H9 (cell line): Measurements from ENCODE around the gene GIPC1. TPM values are rescaled to one million over a fixed set of nuclear protein-coding genes. Genes with fewer than 3 reads are reported as not detected.
A peak's percentile ranks its signal among the peaks of the same experiment; 100 is the strongest.

Source experiments
- DNase-seq: peaks from one replicate; pipeline ENCODE4 v3.0.0-alpha.2; 2017
- H2AFZ ChIP-seq: one replicate; pipeline ENCODE4 v1.6.1; 2013; ENCODE audit warnings: mild to moderate bottlenecking, low read length, control low read depth, moderate library complexity
- H2AK5ac ChIP-seq: 2 replicates; pipeline ENCODE4 v1.6.1; 2013; ENCODE audit warnings: low read length, control low read depth, mixed read lengths; ENCODE audit not compliant: insufficient read length
- H2BK120ac ChIP-seq: one replicate; pipeline ENCODE4 v1.6.1; 2013; ENCODE audit warnings: low read depth, mild to moderate bottlenecking, low read length, control low read depth, inconsistent platforms; ENCODE audit not compliant: poor library complexity, severe bottlenecking
- H2BK12ac ChIP-seq: 2 replicates; pipeline ENCODE4 v1.6.1; 2013; ENCODE audit warnings: low read length, control low read depth, mixed read lengths, low read depth; ENCODE audit not compliant: insufficient read length
- H2BK15ac ChIP-seq: 2 replicates; pipeline ENCODE4 v1.6.1; 2013; ENCODE audit warnings: low read depth, low read length, control low read depth
- H2BK20ac ChIP-seq: one replicate; pipeline ENCODE4 v1.6.1; 2013; ENCODE audit warnings: low read depth, mild to moderate bottlenecking, low read length, control low read depth, inconsistent platforms; ENCODE audit not compliant: poor library complexity, severe bottlenecking
- H2BK5ac ChIP-seq: 2 replicates; pipeline ENCODE4 v1.6.1; 2013; ENCODE audit warnings: low read length, control low read depth, mixed read lengths; ENCODE audit not compliant: insufficient read length
- H3K14ac ChIP-seq: 2 replicates; pipeline ENCODE4 v1.6.1; 2013; ENCODE audit warnings: low read length, control low read depth; ENCODE audit not compliant: insufficient read depth
- H3K18ac ChIP-seq: 2 replicates; pipeline ENCODE4 v1.6.1; 2013; ENCODE audit warnings: low read depth, mild to moderate bottlenecking, mixed read lengths, low read length, control low read depth; ENCODE audit not compliant: insufficient read length
- H3K23ac ChIP-seq: 2 replicates; pipeline ENCODE4 v1.6.1; 2013; ENCODE audit warnings: low read length, control low read depth, mixed read lengths, low read depth; ENCODE audit not compliant: insufficient read length
- H3K23me2 ChIP-seq: 2 replicates; pipeline ENCODE4 v1.6.1; 2013; ENCODE audit warnings: low read depth, mild to moderate bottlenecking, mixed read lengths, low read length, control low read depth; ENCODE audit not compliant: insufficient read length, poor library complexity, severe bottlenecking
- H3K27ac ChIP-seq: 2 replicates; pipeline ENCODE4 v1.5.1; 2013; ENCODE audit warnings: low read length, control low read depth, mixed read lengths, low read depth; ENCODE audit not compliant: insufficient read length
- H3K27me3 ChIP-seq: 2 replicates; pipeline ENCODE4 v1.6.1; 2013; ENCODE audit warnings: low read length, control low read depth, inconsistent platforms; ENCODE audit not compliant: insufficient read depth
- H3K4ac ChIP-seq: 2 replicates; pipeline ENCODE4 v1.6.1; 2013; ENCODE audit warnings: low read depth, mild to moderate bottlenecking, control low read depth, inconsistent platforms, low read length, moderate library complexity
- H3K4me1 ChIP-seq: 2 replicates; pipeline ENCODE4 v1.6.1; 2013; ENCODE audit warnings: low read length, control low read depth, inconsistent platforms; ENCODE audit not compliant: insufficient read depth
- H3K4me2 ChIP-seq: 2 replicates; pipeline ENCODE4 v1.6.1; 2013; ENCODE audit warnings: low read length, control low read depth, mixed read lengths; ENCODE audit not compliant: insufficient read length, insufficient read depth
- H3K56ac ChIP-seq: 2 replicates; pipeline ENCODE4 v1.6.1; 2013; ENCODE audit warnings: low read depth, mild to moderate bottlenecking, mixed read lengths, low read length, control low read depth; ENCODE audit not compliant: insufficient read length
- H3K79me1 ChIP-seq: 2 replicates; pipeline ENCODE4 v1.6.1; 2013; ENCODE audit warnings: low read depth, mild to moderate bottlenecking, moderate library complexity, low read length, control low read depth, inconsistent platforms; ENCODE audit not compliant: insufficient read depth, poor library complexity, severe bottlenecking
- H3K79me2 ChIP-seq: 2 replicates; pipeline ENCODE4 v1.6.1; 2013; ENCODE audit warnings: low read length, control low read depth, inconsistent platforms; ENCODE audit not compliant: insufficient read depth
- H3K9ac ChIP-seq: 2 replicates; pipeline ENCODE4 v1.6.1; 2013; ENCODE audit warnings: low read length, control low read depth, mixed read lengths; ENCODE audit not compliant: insufficient read length; ENCODE audit errors: extremely low read depth
- H3K9me3 ChIP-seq: one replicate; pipeline ENCODE4 v1.6.1; 2013; ENCODE audit warnings: low read depth, low read length, inconsistent platforms; ENCODE audit not compliant: control insufficient read depth
- H3T11ph ChIP-seq: one replicate; pipeline ENCODE4 v1.6.1; 2013; ENCODE audit warnings: mild to moderate bottlenecking, low read length, control low read depth, inconsistent platforms
- H4K20me1 ChIP-seq: one replicate; pipeline ENCODE4 v1.6.1; 2013; ENCODE audit not compliant: control insufficient read depth, insufficient read length, insufficient read depth
- H4K5ac ChIP-seq: 2 replicates; pipeline ENCODE4 v1.6.1; 2013; ENCODE audit warnings: low read depth, mild to moderate bottlenecking, mixed read lengths, low read length, control low read depth; ENCODE audit not compliant: insufficient read length
- H4K8ac ChIP-seq: replicated peaks from 2 replicates; pipeline ENCODE4 v1.6.1; 2013; ENCODE audit warnings: low read length, control low read depth, mixed read lengths, low read depth; ENCODE audit not compliant: insufficient read length
- H4K91ac ChIP-seq: 2 replicates; pipeline ENCODE4 v1.6.1; 2013; ENCODE audit warnings: low read depth, mild to moderate bottlenecking, moderate library complexity, mixed read lengths, low read length, control low read depth; ENCODE audit not compliant: insufficient read length
- H3K27ac Mint-ChIP-seq, 3 experiments: 2 replicates in 2 of 3; 3 replicates in 1 of 3; pipeline ENCODE4 v1.8.0; 2020 to 2021; ENCODE audit warnings: mixed read lengths in 3 of 3, mild to moderate bottlenecking in 1 of 3, moderate library complexity in 1 of 3
- H3K27me3 Mint-ChIP-seq: 2 replicates; pipeline ENCODE4 v1.8.0; 2021; ENCODE audit warnings: low read depth, mild to moderate bottlenecking, moderate library complexity, mixed read lengths
- H3K36me3 Mint-ChIP-seq, 3 experiments: 2 replicates in 2 of 3; 3 replicates in 1 of 3; pipeline ENCODE4 v1.8.0; 2020 to 2021; ENCODE audit warnings: low read depth in 3 of 3, mixed read lengths in 3 of 3; ENCODE audit not compliant: insufficient read depth in 1 of 3
- H3K4me1 Mint-ChIP-seq, 2 experiments: 2 replicates each; pipeline ENCODE4 v1.8.0; 2020; ENCODE audit warnings: mixed read lengths in 2 of 2
- H3K4me3 Mint-ChIP-seq, 2 experiments: 2 replicates in 1 of 2; 3 replicates in 1 of 2; pipeline ENCODE4 v1.8.0; 2020 to 2021; ENCODE audit warnings: mild to moderate bottlenecking in 2 of 2, mixed read lengths in 2 of 2, moderate library complexity in 1 of 2
- H3K9me3 Mint-ChIP-seq, 2 experiments: 2 replicates in 1 of 2; 3 replicates in 1 of 2; pipeline ENCODE4 v1.8.0; 2020; ENCODE audit warnings: mild to moderate bottlenecking in 2 of 2, mixed read lengths in 2 of 2, moderate library complexity in 1 of 2
- WGBS: extraction: QIAGEN DNeasy Blood & Tissue Kit; methylation state at CpG from one replicate; pipeline ENCODE4 v1.1.7; 2013; ENCODE audit warnings: missing lambda C conversion rate, low lambda C conversion rate, mixed read lengths; ENCODE audit not compliant: insufficient read length; ENCODE audit errors: extremely low coverage; 5-methylcytosine and 5-hydroxymethylcytosine counted together
- total RNA-seq: library from RNA; stranded (reverse); gene quantifications from 2 replicates; pipeline ENCODE4 v1.2.1, GENCODE V29; 2021
- TF ChIP-seq, protein P1 (sequence below): fragments of 200-600 bp; sonication (generic); conservative IDR thresholded peaks from 3 replicates; pipeline ENCODE4 v1.8.0; 2021; ENCODE audit warnings: antibody characterized with exemption, mild to moderate bottlenecking

Gene GIPC1
- total RNA-seq, 1 experiment from 2014 or later = 70.6 TPM

DNA sequence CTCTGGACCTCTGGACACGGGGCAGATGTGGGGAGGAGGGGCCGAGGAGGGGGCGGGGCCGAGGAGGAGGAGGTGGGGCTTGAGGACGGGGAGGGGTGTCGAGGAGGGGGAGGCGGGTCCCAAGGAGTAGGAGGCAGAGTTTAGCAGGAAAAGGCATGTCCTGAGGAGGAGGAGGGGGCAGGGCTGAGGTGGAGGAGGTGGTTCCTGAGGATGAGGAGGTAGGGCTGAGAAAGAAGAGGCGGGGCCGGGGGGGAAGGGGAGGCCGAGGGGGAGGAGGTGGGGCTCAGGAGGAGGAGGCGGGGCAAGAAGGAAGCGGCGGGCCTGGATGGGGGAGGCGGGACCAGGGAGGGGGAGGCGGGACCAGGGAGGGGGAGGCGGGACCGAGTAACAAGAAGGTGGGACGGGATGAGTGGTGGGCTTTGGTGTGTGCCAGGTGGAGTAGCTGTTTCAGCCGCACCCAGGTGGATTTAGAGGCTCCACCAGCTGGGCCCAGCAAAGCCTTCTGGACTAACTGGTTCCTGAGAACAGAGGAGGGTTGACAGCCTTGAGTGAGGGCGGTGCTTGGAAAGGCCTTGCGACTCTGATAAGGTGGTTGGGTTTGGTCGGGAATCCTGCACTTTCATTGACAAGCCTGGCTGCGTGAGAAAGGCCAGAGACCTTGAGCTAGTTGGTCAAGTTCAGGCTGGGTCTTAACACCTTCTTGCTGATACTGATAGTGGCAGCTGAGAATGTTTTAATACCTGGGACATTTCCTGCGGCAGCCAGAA, 41.2 kb upstream of the GIPC1 start:
- no peaks in the 10 kb centered on the region for H3K9me3 ChIP-seq
- H4K91ac ChIP-seq = no peak overlapping the region
- peak; percentile 98 for DNase-seq
- H3T11ph ChIP-seq = no peak overlapping the region
- H3K23ac ChIP-seq = no peak overlapping the region
- no peak overlapping the region for H4K8ac ChIP-seq
- no peaks in the 10 kb centered on the region for H3K27me3 ChIP-seq
- peak overlapping the region in 2 of 3 experiments; percentile 72 to 88; a peak in 2 of 7 replicates for H3K27ac Mint-ChIP-seq
- H3K9me3 Mint-ChIP-seq = no peaks in the 10 kb centered on the region; a peak in 1 of 5 replicates
- H3K4ac ChIP-seq = no peak overlapping the region
- H3K56ac ChIP-seq = no peak overlapping the region
- H3K18ac ChIP-seq = no peak overlapping the region
- TF ChIP-seq, protein P1, sequence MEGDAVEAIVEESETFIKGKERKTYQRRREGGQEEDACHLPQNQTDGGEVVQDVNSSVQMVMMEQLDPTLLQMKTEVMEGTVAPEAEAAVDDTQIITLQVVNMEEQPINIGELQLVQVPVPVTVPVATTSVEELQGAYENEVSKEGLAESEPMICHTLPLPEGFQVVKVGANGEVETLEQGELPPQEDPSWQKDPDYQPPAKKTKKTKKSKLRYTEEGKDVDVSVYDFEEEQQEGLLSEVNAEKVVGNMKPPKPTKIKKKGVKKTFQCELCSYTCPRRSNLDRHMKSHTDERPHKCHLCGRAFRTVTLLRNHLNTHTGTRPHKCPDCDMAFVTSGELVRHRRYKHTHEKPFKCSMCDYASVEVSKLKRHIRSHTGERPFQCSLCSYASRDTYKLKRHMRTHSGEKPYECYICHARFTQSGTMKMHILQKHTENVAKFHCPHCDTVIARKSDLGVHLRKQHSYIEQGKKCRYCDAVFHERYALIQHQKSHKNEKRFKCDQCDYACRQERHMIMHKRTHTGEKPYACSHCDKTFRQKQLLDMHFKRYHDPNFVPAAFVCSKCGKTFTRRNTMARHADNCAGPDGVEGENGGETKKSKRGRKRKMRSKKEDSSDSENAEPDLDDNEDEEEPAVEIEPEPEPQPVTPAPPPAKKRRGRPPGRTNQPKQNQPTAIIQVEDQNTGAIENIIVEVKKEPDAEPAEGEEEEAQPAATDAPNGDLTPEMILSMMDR = no peak
- no peak overlapping the region for H3K14ac ChIP-seq
- H2BK5ac ChIP-seq = no peak overlapping the region
- peaks cover 3% of the 10 kb centered on the region for H3K23me2 ChIP-seq
- H3K27me3 Mint-ChIP-seq = no peaks in the 10 kb centered on the region
- no peaks in the 10 kb centered on the region; the same call in 1 of the 2 replicates for H3K4me1 ChIP-seq
- peaks cover 4% of the 10 kb centered on the region for H3K79me1 ChIP-seq
- peaks cover 7 to 8% of the 10 kb centered on the region in 2 experiments for H3K4me1 Mint-ChIP-seq
- peaks cover 5 to 20% (median 7%) of the 10 kb centered on the region in 3 experiments; a peak in 4 of 7 replicates for H3K36me3 Mint-ChIP-seq
- H2AFZ ChIP-seq = no peak overlapping the region
- H2BK15ac ChIP-seq = no peak overlapping the region
- no peak overlapping the region for H2AK5ac ChIP-seq
- no peak overlapping the region for H3K27ac ChIP-seq
- H2BK120ac ChIP-seq = no peak overlapping the region
- no peak overlapping the region for H4K5ac ChIP-seq
- H2BK12ac ChIP-seq = no peak overlapping the region
- no CpG with 5 or more reads among the region's 24 CpGs for whole genome bisulfite sequencing
- H3K79me2 ChIP-seq = peaks cover 5% of the 10 kb centered on the region; the same call in 1 of the 2 replicates
- H4K20me1 ChIP-seq = no peaks in the 10 kb centered on the region
- H3K9ac ChIP-seq = no peak overlapping the region
- H3K4me3 Mint-ChIP-seq = peak overlapping the region; percentile 42 to 65; a peak in 3 of 5 replicates
- peak overlapping the region; percentile 58 for H3K4me2 ChIP-seq
- H2BK20ac ChIP-seq = no peak overlapping the region
